H1 (cell line): ENCODE data around the gene DCLK1. TPM values are rescaled to one million over a fixed set of nuclear protein-coding genes. Genes with fewer than 3 reads are reported as not detected.

Experiments used
- CTCF ChIA-PET: fragments of 300-600 bp; sonication (Branson Sonifier 250); formaldehyde crosslinking; loops from one replicate; lab custom pipeline; 2021; ENCODE audit not compliant: partially characterized antibody; lab: Charles Lee
- POLR2A ChIA-PET: fragments of 300-600 bp; sonication (Branson Sonifier 250); formaldehyde crosslinking; loops from one replicate; lab custom pipeline; 2021; ENCODE audit warnings: inconsistent platforms; ENCODE audit not compliant: partially characterized antibody; lab: Charles Lee
- DNase-seq, 2 experiments: peaks; one replicate each; pipeline versions ENCODE4 v3.0.0 to v3.0.0-alpha.2; 2010 to 2022; ENCODE audit warnings: low spot score in 2 of 2, low read depth in 1 of 2, mixed read lengths in 1 of 2
- FAIRE-seq: peaks from 2 replicates; lab custom pipeline; 2011; peaks lifted over from hg19 to GRCh38; lab: Jason Lieb, UNC
- H2AFZ ChIP-seq: 2 replicates; pipeline ENCODE4 v1.8.1; 2012; ENCODE audit warnings: low read length, inconsistent platforms
- H2AK5ac ChIP-seq: 2 replicates; pipeline ENCODE4 v1.6.1; 2013; ENCODE audit warnings: low read depth, low read length
- H2BK120ac ChIP-seq: replicated peaks from 2 replicates; pipeline ENCODE3; 2013; ENCODE audit warnings: low read depth, low read length, inconsistent platforms
- H2BK12ac ChIP-seq: 2 replicates; pipeline ENCODE4 v1.6.1; 2013; ENCODE audit warnings: low read depth, low read length
- H2BK15ac ChIP-seq: 2 replicates; pipeline ENCODE4 v1.6.1; 2013; ENCODE audit warnings: low read length
- H2BK20ac ChIP-seq: 2 replicates; pipeline ENCODE4 v1.6.1; 2013; ENCODE audit warnings: low read length
- H2BK5ac ChIP-seq: 2 replicates; pipeline ENCODE4 v1.6.1; 2013; ENCODE audit warnings: low read depth, low read length
- H3K14ac ChIP-seq: 2 replicates; pipeline ENCODE4 v1.6.1; 2013; ENCODE audit warnings: inconsistent platforms; ENCODE audit not compliant: insufficient read length
- H3K18ac ChIP-seq: 2 replicates; pipeline ENCODE4 v1.6.1; 2013; ENCODE audit warnings: low read length; ENCODE audit errors: extremely low read depth
- H3K23ac ChIP-seq: 2 replicates; pipeline ENCODE4 v1.6.1; 2013; ENCODE audit warnings: inconsistent platforms; ENCODE audit not compliant: insufficient read length
- H3K23me2 ChIP-seq: 2 replicates; pipeline ENCODE4 v1.6.1; 2013; ENCODE audit warnings: low read depth, low read length
- H3K27ac ChIP-seq: 2 replicates; pipeline ENCODE4 v1.6.1; 2011; ENCODE audit warnings: low read depth, low read length, inconsistent platforms
- H3K27me3 ChIP-seq, 4 experiments: replicated peaks in 1 of 4; 1 replicate in 1 of 4; 2 replicates in 3 of 4; pipeline versions ENCODE4 v1.6.1 to v1.8.1; 2011 to 2013; ENCODE audit warnings: low read length in 3 of 4, mild to moderate bottlenecking in 3 of 4, inconsistent platforms in 2 of 4, mixed read lengths in 2 of 4, moderate library complexity in 1 of 4; ENCODE audit not compliant: control insufficient read depth in 3 of 4, insufficient read depth in 3 of 4; ENCODE audit errors: extremely low read depth in 1 of 4
- H3K36me3 ChIP-seq, 4 experiments: 2 replicates each; pipeline versions ENCODE4 v1.6.1 to v1.8.1; 2011 to 2013; ENCODE audit warnings: mild to moderate bottlenecking in 4 of 4, low read length in 3 of 4, moderate library complexity in 2 of 4, control low read depth in 1 of 4, inconsistent platforms in 1 of 4; ENCODE audit not compliant: insufficient read depth in 4 of 4, control insufficient read depth in 2 of 4
- H3K4ac ChIP-seq: replicated peaks from 2 replicates; pipeline ENCODE3; 2013; ENCODE audit warnings: low read length, low read depth, mixed read lengths, inconsistent platforms; ENCODE audit not compliant: insufficient read length
- H3K4me1 ChIP-seq, 4 experiments: replicated peaks in 1 of 4; 1 replicate in 1 of 4; 2 replicates in 3 of 4; pipeline versions ENCODE4 v1.6.1 to v1.8.1; 2011 to 2013; ENCODE audit warnings: low read length in 3 of 4, inconsistent platforms in 2 of 4, mixed read lengths in 1 of 4; ENCODE audit not compliant: insufficient read depth in 4 of 4, control insufficient read depth in 3 of 4
- H3K4me2 ChIP-seq, 2 experiments: 2 replicates each; pipeline versions ENCODE4 v1.6.1 to v1.8.1; 2011 to 2013; ENCODE audit warnings: low read depth in 2 of 2, low read length in 2 of 2, control low read depth in 1 of 2, inconsistent platforms in 1 of 2, mild to moderate bottlenecking in 1 of 2; ENCODE audit not compliant: insufficient read depth in 1 of 2
- H3K4me3 ChIP-seq, 4 experiments: fragments of 200-600, 300-600 bp in 1 of 4; sonication (generic), shearing (Covaris generic), sonication (Bioruptor Twin) in 1 of 4; 2 replicates each; pipeline versions ENCODE4 v1.5.1 to v1.8.1; 2011 to 2016; ENCODE audit warnings: low read length in 4 of 4, low read depth in 3 of 4, control low read depth in 2 of 4, inconsistent platforms in 2 of 4, mild to moderate bottlenecking in 2 of 4, mixed read lengths in 1 of 4, moderate library complexity in 1 of 4; ENCODE audit not compliant: insufficient read depth in 2 of 4; ENCODE audit errors: extremely low read depth in 1 of 4
- H3K56ac ChIP-seq: replicated peaks from 2 replicates; pipeline ENCODE3; 2013; ENCODE audit warnings: low read depth, mild to moderate bottlenecking, mixed read lengths, low read length, inconsistent platforms; ENCODE audit not compliant: insufficient read length
- H3K79me1 ChIP-seq: 2 replicates; pipeline ENCODE4 v1.6.1; 2013; ENCODE audit warnings: low read depth, low read length, control low read depth
- H3K79me2 ChIP-seq, 2 experiments: 2 replicates each; pipeline versions ENCODE4 v1.6.1 to v1.8.1; 2012 to 2013; ENCODE audit warnings: low read length in 2 of 2, mild to moderate bottlenecking in 2 of 2, inconsistent platforms in 1 of 2; ENCODE audit not compliant: insufficient read depth in 2 of 2, control insufficient read depth in 1 of 2
- H3K9ac ChIP-seq, 4 experiments: replicated peaks in 1 of 4; 1 replicate in 1 of 4; 2 replicates in 3 of 4; pipeline versions ENCODE4 v1.6.1 to v1.8.1; 2011 to 2013; ENCODE audit warnings: low read depth in 3 of 4, low read length in 3 of 4, control low read depth in 2 of 4, mild to moderate bottlenecking in 2 of 4, moderate library complexity in 2 of 4, inconsistent platforms in 1 of 4; ENCODE audit errors: extremely low read depth in 1 of 4
- H3K9me3 ChIP-seq, 2 experiments: 2 replicates each; pipeline versions ENCODE4 v1.6.1 to v1.8.1; 2012 to 2013; ENCODE audit warnings: mild to moderate bottlenecking in 2 of 2, moderate library complexity in 2 of 2, control low read depth in 1 of 2, inconsistent platforms in 1 of 2, low read depth in 1 of 2, low read length in 1 of 2, mixed read lengths in 1 of 2; ENCODE audit not compliant: insufficient read depth in 2 of 2
- H4K20me1 ChIP-seq, 2 experiments: replicated peaks in 1 of 2; 2 replicates each; pipeline versions ENCODE3 to v1.8.1; 2011 to 2013; ENCODE audit warnings: inconsistent platforms in 2 of 2, low read length in 2 of 2, mild to moderate bottlenecking in 1 of 2; ENCODE audit not compliant: insufficient read depth in 2 of 2, control insufficient read depth in 1 of 2
- H4K5ac ChIP-seq: 2 replicates; pipeline ENCODE4 v1.6.1; 2013; ENCODE audit warnings: low read length, low read depth, mixed read lengths, inconsistent platforms; ENCODE audit not compliant: insufficient read length
- H4K8ac ChIP-seq: 2 replicates; pipeline ENCODE4 v1.8.0; 2013; ENCODE audit warnings: mild to moderate bottlenecking, moderate library complexity, low read length, inconsistent platforms; ENCODE audit not compliant: insufficient read depth; ENCODE audit errors: extremely low read depth
- H4K91ac ChIP-seq: replicated peaks from 2 replicates; pipeline ENCODE3; 2013; ENCODE audit warnings: low read length, mixed read lengths, inconsistent platforms; ENCODE audit not compliant: insufficient read length
- BACH1 ChIP-seq: IDR thresholded peaks from 2 replicates; pipeline ENCODE4 v1.6.1; 2012; ENCODE audit warnings: low read length, improper control_type of control experiment
- BRCA1 ChIP-seq: IDR thresholded peaks from 2 replicates; pipeline ENCODE4 v1.6.1; 2012; ENCODE audit warnings: low read depth, low read length, improper control_type of control experiment
- HDAC6 ChIP-seq: IDR thresholded peaks from one replicate; pipeline ENCODE4 v1.7.1; 2012; ENCODE audit warnings: low read depth, mild to moderate bottlenecking, inconsistent platforms, low read length, moderate library complexity
- KDM5A ChIP-seq: fragments of 200-600 bp; IDR thresholded peaks from 2 replicates; pipeline ENCODE4 v1.7.1; 2012; ENCODE audit warnings: mild to moderate bottlenecking, low read length, inconsistent platforms, mixed read lengths
- NANOG ChIP-seq: IDR thresholded peaks from 2 replicates; pipeline ENCODE4 v1.6.1; 2011; ENCODE audit warnings: low read length, low read depth, mild to moderate bottlenecking, inconsistent platforms; ENCODE audit not compliant: insufficient read depth, poor library complexity, severe bottlenecking
- NRF1 ChIP-seq: IDR thresholded peaks from 2 replicates; pipeline ENCODE4 v1.6.1; 2011; ENCODE audit warnings: mild to moderate bottlenecking, low read depth, low read length, improper control_type of control experiment
- POU5F1 ChIP-seq: IDR thresholded peaks from 2 replicates; pipeline ENCODE4 v1.6.1; 2011; ENCODE audit warnings: low read depth, mild to moderate bottlenecking, low read length, moderate library complexity
- TBP ChIP-seq: IDR thresholded peaks from 2 replicates; pipeline ENCODE4 v1.6.1; 2011; ENCODE audit warnings: low read depth, low read length, improper control_type of control experiment
- ZNF274 ChIP-seq: IDR thresholded peaks from 2 replicates; pipeline ENCODE4 v1.7.0; 2012; ENCODE audit warnings: low read length, borderline replicate concordance; ENCODE audit errors: extremely low read depth
- WGBS, 2 experiments: shearing (Covaris generic) in 1 of 2; methylation state at CpG; one replicate each; pipeline versions ENCODE4 v1.1.6 to v1.1.7; 2013 to 2015; ENCODE audit warnings: low lambda C conversion rate in 2 of 2, mixed read lengths in 2 of 2, inconsistent platforms in 1 of 2, low coverage in 1 of 2, missing lambda C conversion rate in 1 of 2; ENCODE audit not compliant: insufficient replicate concordance in 2 of 2, insufficient coverage in 1 of 2, insufficient read length in 1 of 2; ENCODE audit errors: extremely low coverage in 1 of 2, missing lambda C conversion rate in 1 of 2; 5-methylcytosine and 5-hydroxymethylcytosine counted together
- polyA plus RNA-seq, 7 experiments: library from polyadenylated mRNA; depleted of rRNA in 3 of 7; stranded (reverse) in 5 of 7; unstranded in 2 of 7; fragments of >200 nt in 5 of 7; fragments of 200-250 nt in 2 of 7; gene quantifications; 1 replicate in 5 of 7; 2 replicates in 1 of 7; 4 replicates in 1 of 7; pipeline versions ENCODE4 v1.2.1 to v1.2.3, GENCODE V29; 2011 to 2013; ENCODE audit warnings: missing spikeins in 2 of 7, mixed read lengths in 2 of 7
- total RNA-seq: library from RNA; stranded (reverse); fragmentation: NEBNext Ultra II Directional; extraction: Animal tissue kit (Norgen Biotek cat#: 25700); gene quantifications from 2 replicates; pipeline ENCODE4 v1.2.1, GENCODE V29; 2021

The DCLK1 gene
- total and polyA plus RNA-seq, 2 of the 8 experiments (the other 6 are each of a cell fraction or from before 2014, with no cell fraction given), result 22.8 to 41.0 TPM

- Histone ChIP-seq H3K14ac (no peak overlapping the region), H3K4ac (peak overlapping the region; percentile 72), H3K9me3 (no peaks in the 10 kb centered on the region), H3K4me2 (peak overlapping the region in 1 of 2 experiments; percentile 63; a peak in 2 of 4 replicates), H2BK12ac (peak overlapping the region; percentile 96; the same call in 1 of the 2 replicates), H3K4me3 (no peak overlapping the region; a peak in 1 of 8 replicates), H4K5ac (peak overlapping the region; percentile 52), H3K56ac (no peak overlapping the region), H3K79me2 (peaks cover 0 to 13% of the 10 kb centered on the region in 2 experiments; a peak in 2 of 4 replicates), H4K8ac (no peak overlapping the region), H3K27me3 (no peaks in the 10 kb centered on the region), H2BK15ac (no peak overlapping the region), H2BK20ac (peak overlapping the region; percentile 96), H3K79me1 (no peaks in the 10 kb centered on the region), H3K18ac (peak overlapping the region; percentile 86; the same call in 1 of the 2 replicates), H2AFZ (no peak overlapping the region), H3K27ac (peak overlapping the region; percentile 57; the same call in 1 of the 2 replicates), H3K9ac (no peak overlapping the region), H4K91ac (peak overlapping the region; percentile 84), H3K36me3 (peaks cover under 1 to 4% (median 2%) of the 10 kb centered on the region in 4 experiments; a peak in 4 of 8 replicates), H2BK120ac (peak overlapping the region; percentile 67), H4K20me1 (no peaks in the 10 kb centered on the region), H3K4me1 (peaks cover 15 to 42% (median 35%) of the 10 kb centered on the region in 4 experiments), H3K23me2 (peaks cover 2% of the 10 kb centered on the region), H2AK5ac (peak overlapping the region; percentile 84; the same call in 1 of the 2 replicates), H3K23ac (no peak overlapping the region), H2BK5ac (peak overlapping the region; percentile 95; the same call in 1 of the 2 replicates)
- CTCF ChIA-PET, result interaction anchor here (0.6 kb wide), 1 partner anchor 54 kb away, joined by 3 read pairs; no protein-coding TSS in a partner anchor
- TF ChIP-seq BACH1 (no peak), NRF1 (no peak), NANOG (no peak), BRCA1 (no peak), TBP (no peak), HDAC6 (no peak), KDM5A (no peak), POU5F1 (no peak), ZNF274 (no peak)
- WGBS, 2 experiments, result 78% methylated on average over 1 of the region's 1 CpG; no CpG with 5 or more reads in 1 of the 2 experiments
- DNase-seq (no peak), FAIRE-seq (no peak)
- POLR2A ChIA-PET, result no interaction called here
Observed at GRCh38 chr13:35858665-35859064, 272.5 kb downstream of the DCLK1 start.
